ENCODE data around the gene GPR37.

GRCh38 chr7:124724507-124725192 is 40.9 kb downstream of the GPR37 start:
- TF ChIP-seq, protein P1, sequence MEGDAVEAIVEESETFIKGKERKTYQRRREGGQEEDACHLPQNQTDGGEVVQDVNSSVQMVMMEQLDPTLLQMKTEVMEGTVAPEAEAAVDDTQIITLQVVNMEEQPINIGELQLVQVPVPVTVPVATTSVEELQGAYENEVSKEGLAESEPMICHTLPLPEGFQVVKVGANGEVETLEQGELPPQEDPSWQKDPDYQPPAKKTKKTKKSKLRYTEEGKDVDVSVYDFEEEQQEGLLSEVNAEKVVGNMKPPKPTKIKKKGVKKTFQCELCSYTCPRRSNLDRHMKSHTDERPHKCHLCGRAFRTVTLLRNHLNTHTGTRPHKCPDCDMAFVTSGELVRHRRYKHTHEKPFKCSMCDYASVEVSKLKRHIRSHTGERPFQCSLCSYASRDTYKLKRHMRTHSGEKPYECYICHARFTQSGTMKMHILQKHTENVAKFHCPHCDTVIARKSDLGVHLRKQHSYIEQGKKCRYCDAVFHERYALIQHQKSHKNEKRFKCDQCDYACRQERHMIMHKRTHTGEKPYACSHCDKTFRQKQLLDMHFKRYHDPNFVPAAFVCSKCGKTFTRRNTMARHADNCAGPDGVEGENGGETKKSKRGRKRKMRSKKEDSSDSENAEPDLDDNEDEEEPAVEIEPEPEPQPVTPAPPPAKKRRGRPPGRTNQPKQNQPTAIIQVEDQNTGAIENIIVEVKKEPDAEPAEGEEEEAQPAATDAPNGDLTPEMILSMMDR (IDR thresholded peaks at IDR 0.05) = no peak
- TF ChIP-seq CBX8 (IDR thresholded peaks at IDR 0.05) (no peak), JUN (IDR thresholded peaks at IDR 0.05) (no peak), EP300 (IDR thresholded peaks at IDR 0.05) (no peak), REST (IDR thresholded peaks at IDR 0.05) (no peak), BHLHE40 (IDR thresholded peaks at IDR 0.05; ENCODE audit: low read depth, low read length) (no peak), POLR2A (IDR thresholded peaks at IDR 0.05; ENCODE audit: low read length) (no peak), RAD21 (conservative IDR thresholded peaks at IDR 0.05 in 1 of 2, IDR thresholded peaks at IDR 0.05 in 1 of 2) (no peak), BCL3 (IDR thresholded peaks at IDR 0.05) (no peak), EHMT2 (IDR thresholded peaks at IDR 0.05; ENCODE audit: low read depth) (no peak)
- TF ChIP-seq, protein P2, sequence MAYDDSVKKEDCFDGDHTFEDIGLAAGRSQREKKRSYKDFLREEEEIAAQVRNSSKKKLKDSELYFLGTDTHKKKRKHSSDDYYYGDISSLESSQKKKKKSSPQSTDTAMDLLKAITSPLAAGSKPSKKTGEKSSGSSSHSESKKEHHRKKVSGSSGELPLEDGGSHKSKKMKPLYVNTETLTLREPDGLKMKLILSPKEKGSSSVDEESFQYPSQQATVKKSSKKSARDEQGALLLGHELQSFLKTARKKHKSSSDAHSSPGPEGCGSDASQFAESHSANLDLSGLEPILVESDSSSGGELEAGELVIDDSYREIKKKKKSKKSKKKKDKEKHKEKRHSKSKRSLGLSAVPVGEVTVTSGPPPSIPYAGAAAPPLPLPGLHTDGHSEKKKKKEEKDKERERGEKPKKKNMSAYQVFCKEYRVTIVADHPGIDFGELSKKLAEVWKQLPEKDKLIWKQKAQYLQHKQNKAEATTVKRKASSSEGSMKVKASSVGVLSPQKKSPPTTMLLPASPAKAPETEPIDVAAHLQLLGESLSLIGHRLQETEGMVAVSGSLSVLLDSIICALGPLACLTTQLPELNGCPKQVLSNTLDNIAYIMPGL (CRISPR knock-in tag; IDR thresholded peaks at IDR 0.05; ENCODE audit: borderline replicate concordance) = no peak
- TF ChIP-seq, protein P3, sequence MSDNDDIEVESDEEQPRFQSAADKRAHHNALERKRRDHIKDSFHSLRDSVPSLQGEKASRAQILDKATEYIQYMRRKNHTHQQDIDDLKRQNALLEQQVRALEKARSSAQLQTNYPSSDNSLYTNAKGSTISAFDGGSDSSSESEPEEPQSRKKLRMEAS (IDR thresholded peaks at IDR 0.05) = no peak
